Upper lobe of right lung (tissue), 1 donor: ENCODE results near the gene TRPM1. TPM values are rescaled to one million over a fixed set of nuclear protein-coding genes. Genes with fewer than 3 reads are reported as not detected.

Experiments
- ATAC-seq: fragments of 200-7000 bp; cut with Tn5 transposase; one replicate; pipeline ENCODE4 v1.9.1; 2020; ENCODE audit warnings: mild to moderate bottlenecking, moderate library complexity
- DNase-seq: peaks from one replicate; pipeline ENCODE4 v3.0.0-alpha.2; 2020
- H3K27ac ChIP-seq: fragments of 200-600 bp; one replicate; pipeline ENCODE4 v1.8.0; 2022
- H3K27me3 ChIP-seq: fragments of 200-600 bp; one replicate; pipeline ENCODE4 v1.8.0; 2022; ENCODE audit warnings: mild to moderate bottlenecking
- H3K36me3 ChIP-seq: fragments of 200-600 bp; one replicate; pipeline ENCODE4 v1.8.0; 2022
- H3K4me1 ChIP-seq: fragments of 200-600 bp; one replicate; pipeline ENCODE4 v1.8.0; 2022
- H3K4me3 ChIP-seq: fragments of 200-600 bp; one replicate; pipeline ENCODE4 v1.8.0; 2022; ENCODE audit warnings: mild to moderate bottlenecking
- H3K9me3 ChIP-seq: fragments of 200-600 bp; one replicate; pipeline ENCODE4 v1.8.0; 2022
- intact Hi-C: fragments of 100-400 bp; cut with DNase I; formaldehyde crosslinking; loops from one replicate; pipeline ENCODE4 v1.11.0; 2022
- total RNA-seq: library from RNA; stranded (reverse); fragmentation: NEBNext Ultra II Directional; extraction: Animal tissue kit (Norgen Biotek cat#: 25700); gene quantifications from one replicate; pipeline ENCODE4 v1.2.1, GENCODE V29; 2021
- TF ChIP-seq, protein P1 (sequence below): fragments of 200-600 bp; IDR thresholded peaks from one replicate; pipeline ENCODE4 v1.8.0; 2022; ENCODE audit warnings: antibody characterized with exemption
- donor health status: DM: no; HTN: yes; CAD: no; lungs with severe emphysema.

The TRPM1 gene
- total RNA-seq, 1 donor from 2014 or later = not detected

DNA sequence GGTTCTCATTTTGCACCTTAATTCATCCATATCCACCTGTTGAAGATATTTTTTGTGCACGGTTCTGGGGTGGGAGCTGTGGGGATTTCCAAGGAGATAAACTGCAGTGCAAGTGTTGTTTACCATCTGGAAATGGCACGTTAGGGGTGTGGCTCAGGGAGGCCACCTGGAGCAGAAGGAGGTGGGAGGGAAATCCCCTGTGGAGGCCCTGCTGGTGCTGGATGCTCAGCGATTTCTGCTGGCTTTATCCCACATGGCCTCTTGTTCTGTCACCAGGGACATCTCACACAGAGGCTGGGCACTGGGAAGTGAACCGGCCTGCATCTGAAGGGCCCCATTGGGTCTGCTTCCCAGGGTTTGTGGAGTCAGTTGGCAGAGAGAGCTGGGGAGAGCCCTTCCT, 24.3 kb downstream of the TRPM1 start:
- DNase-seq (no peak), ATAC-seq (no peak)
- TF ChIP-seq, protein P1, sequence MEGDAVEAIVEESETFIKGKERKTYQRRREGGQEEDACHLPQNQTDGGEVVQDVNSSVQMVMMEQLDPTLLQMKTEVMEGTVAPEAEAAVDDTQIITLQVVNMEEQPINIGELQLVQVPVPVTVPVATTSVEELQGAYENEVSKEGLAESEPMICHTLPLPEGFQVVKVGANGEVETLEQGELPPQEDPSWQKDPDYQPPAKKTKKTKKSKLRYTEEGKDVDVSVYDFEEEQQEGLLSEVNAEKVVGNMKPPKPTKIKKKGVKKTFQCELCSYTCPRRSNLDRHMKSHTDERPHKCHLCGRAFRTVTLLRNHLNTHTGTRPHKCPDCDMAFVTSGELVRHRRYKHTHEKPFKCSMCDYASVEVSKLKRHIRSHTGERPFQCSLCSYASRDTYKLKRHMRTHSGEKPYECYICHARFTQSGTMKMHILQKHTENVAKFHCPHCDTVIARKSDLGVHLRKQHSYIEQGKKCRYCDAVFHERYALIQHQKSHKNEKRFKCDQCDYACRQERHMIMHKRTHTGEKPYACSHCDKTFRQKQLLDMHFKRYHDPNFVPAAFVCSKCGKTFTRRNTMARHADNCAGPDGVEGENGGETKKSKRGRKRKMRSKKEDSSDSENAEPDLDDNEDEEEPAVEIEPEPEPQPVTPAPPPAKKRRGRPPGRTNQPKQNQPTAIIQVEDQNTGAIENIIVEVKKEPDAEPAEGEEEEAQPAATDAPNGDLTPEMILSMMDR = no peak
- intact Hi-C loops = no loop called here
- H3K4me1 ChIP-seq = no peaks in the 10 kb centered on the region
- no peaks in the 10 kb centered on the region for H3K36me3 ChIP-seq
- H3K4me3 ChIP-seq = no peak overlapping the region
- no peak overlapping the region for H3K27ac ChIP-seq
- H3K27me3 ChIP-seq = no peaks in the 10 kb centered on the region
- H3K9me3 ChIP-seq = no peaks in the 10 kb centered on the region

DNA sequence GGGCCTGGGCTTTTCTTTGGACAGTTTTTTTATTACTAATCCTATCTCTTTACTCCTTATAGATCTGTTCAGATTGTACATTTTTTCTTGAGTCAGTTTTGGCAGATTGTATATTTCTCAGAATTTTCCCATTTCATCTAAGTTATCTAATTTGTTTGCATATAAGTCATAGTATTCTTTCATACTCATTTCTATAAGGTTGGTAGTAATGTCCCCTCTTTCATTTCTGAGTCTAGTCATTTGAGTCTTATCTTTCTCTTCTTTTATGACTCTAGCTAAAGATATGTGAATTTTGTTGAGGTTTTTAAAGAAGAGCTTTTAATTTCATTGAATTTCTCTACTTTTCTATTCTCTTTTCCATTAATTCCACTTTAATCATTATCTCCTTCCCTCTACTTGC, 27.2 kb downstream of the TRPM1 start:
- H3K4me1 ChIP-seq = no peaks in the 10 kb centered on the region
- no peak overlapping the region for H3K27ac ChIP-seq
- no peak overlapping the region for H3K4me3 ChIP-seq
- no peaks in the 10 kb centered on the region for H3K27me3 ChIP-seq
- no peak for DNase-seq
- intact Hi-C loops = no loop called here
- no peak for ATAC-seq
- H3K36me3 ChIP-seq = no peaks in the 10 kb centered on the region
- H3K9me3 ChIP-seq = no peaks in the 10 kb centered on the region
- TF ChIP-seq, protein P1 = no peak

DNA sequence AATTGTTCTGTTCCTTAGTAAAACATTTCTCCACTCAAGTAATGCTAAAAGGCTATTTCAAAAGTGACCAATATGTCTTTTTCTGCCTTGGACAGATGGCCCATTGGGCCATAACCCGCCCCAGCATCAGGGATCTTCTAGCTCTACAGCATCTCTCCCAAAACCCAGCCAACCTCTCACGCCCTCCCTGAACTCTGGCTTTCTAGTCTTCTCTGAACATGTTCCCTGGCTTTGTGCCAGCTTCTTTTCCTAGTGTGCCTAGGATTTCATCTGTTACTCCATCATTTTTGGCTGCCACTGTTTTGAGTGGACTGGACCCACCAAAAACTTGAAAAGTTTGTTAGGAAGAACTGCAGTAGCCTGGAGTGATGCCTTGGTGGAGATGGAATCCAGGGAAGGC, 30.7 kb downstream of the TRPM1 start:
- Histone ChIP-seq H3K27ac (no peak overlapping the region), H3K4me1 (no peaks in the 10 kb centered on the region), H3K27me3 (no peaks in the 10 kb centered on the region), H3K9me3 (no peaks in the 10 kb centered on the region), H3K4me3 (no peak overlapping the region), H3K36me3 (no peaks in the 10 kb centered on the region)
- no peak for DNase-seq
- TF ChIP-seq, protein P1 = no peak
- intact Hi-C loops = no loop called here
- ATAC-seq = no peak

DNA sequence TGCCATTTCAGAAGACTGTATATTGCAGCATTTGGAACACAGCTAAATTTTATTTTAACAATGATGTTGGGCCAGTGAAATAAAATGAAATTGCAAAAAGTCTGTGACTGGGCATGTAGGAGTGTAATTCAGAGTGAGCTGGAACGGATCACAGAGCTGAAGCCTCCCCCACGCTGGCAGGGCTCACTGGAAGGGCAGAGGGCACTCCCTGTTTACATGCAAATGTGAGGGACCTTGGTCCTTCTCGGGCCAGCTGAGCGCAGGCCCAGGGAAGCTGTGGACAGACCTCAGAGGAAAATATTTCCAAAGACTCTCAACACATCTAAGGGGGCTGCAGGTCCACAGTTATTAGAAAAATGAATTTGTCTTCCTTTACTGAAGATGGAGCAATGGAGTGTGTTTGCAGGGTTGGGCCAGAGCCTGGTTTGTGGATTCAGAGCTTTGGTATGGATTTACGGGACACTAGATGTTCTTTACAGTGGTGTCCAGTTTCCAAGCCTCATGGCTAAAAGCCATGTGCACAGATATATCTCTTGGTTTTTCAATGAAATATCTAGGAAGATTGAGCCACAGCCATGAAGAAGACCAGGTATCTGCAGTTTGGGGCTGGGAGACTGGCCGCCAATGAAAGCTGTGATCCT, 32.0 kb downstream of the TRPM1 start:
- ATAC-seq = peak; percentile 48
- no peak overlapping the region for H3K4me3 ChIP-seq
- intact Hi-C loops = no loop called here
- H3K36me3 ChIP-seq = no peaks in the 10 kb centered on the region
- no peaks in the 10 kb centered on the region for H3K4me1 ChIP-seq
- DNase-seq = no peak
- H3K27ac ChIP-seq = no peak overlapping the region
- TF ChIP-seq, protein P1 = no peak
- H3K27me3 ChIP-seq = no peaks in the 10 kb centered on the region
- no peaks in the 10 kb centered on the region for H3K9me3 ChIP-seq

DNA sequence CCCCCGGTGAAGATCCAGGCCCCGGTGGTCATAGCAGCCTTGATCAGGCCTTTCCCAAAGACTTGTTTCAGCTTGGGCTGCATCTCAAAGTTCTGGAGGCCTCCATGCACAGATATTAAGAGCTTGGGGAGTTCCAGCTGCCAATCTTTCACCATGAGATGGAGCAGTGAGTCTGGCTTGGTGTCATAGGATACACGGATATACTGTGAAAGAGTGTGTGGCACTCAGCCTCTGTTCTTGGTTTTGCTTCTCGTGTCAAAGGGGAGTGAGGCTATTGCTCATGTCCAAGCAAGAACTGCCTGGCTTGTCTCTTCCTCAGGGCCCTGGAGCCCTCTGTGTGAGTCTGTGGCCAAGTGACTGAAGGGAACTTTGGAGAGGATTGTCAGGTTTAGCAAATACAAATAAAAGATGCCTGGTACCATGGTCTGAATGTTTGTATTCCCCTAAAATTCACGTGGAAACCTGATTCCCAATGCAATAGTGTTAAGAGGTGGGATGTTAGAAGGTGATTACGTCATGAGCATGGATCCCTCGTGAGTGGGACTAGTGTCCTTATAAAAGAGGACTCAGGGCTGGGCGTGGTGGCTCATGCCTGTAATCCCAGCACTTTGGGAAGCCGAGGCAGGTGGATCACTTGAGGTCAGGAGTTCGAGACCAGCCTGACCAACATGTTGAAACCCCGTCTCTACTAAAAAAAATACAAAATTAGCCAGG, 33.5 kb downstream of the TRPM1 start:
- TF ChIP-seq, protein P1 = no peak
- intact Hi-C loops = no loop called here
- H3K27ac ChIP-seq = no peak overlapping the region
- H3K27me3 ChIP-seq = no peaks in the 10 kb centered on the region
- H3K4me1 ChIP-seq = no peaks in the 10 kb centered on the region
- no peaks in the 10 kb centered on the region for H3K36me3 ChIP-seq
- DNase-seq = no peak
- ATAC-seq = no peak
- no peaks in the 10 kb centered on the region for H3K9me3 ChIP-seq
- H3K4me3 ChIP-seq = no peak overlapping the region
